Measurements from ENCODE around the gene RALGPS1.

The RALGPS1 gene

GRCh38 chr9:126947529-126947928, 32.9 kb downstream of the RALGPS1 start:
- no peak overlapping the region for H3K9ac ChIP-seq
- peaks cover 48% of the 10 kb centered on the region; the same call in 1 of the 2 replicates for H4K20me1 ChIP-seq
- no peaks in the 10 kb centered on the region for H3K9me3 ChIP-seq
- no peak overlapping the region for H3K27ac ChIP-seq
- H3K4me2 ChIP-seq, result no peak overlapping the region
- no peaks in the 10 kb centered on the region for H3K27me3 ChIP-seq
- H3K4me1 ChIP-seq, result peaks cover 15% of the 10 kb centered on the region; the same call in 1 of the 2 replicates
- no peak overlapping the region for H3K4me3 ChIP-seq
- H3K36me3 ChIP-seq, result no peaks in the 10 kb centered on the region
- TF ChIP-seq Cebpa-rat (IDR thresholded peaks at IDR 0.05), result no peak

GRCh38 chr9:126952205-126952977, 37.8 kb downstream of the RALGPS1 start:
- Histone ChIP-seq H3K9me3 (no peaks in the 10 kb centered on the region), H3K27ac (no peak overlapping the region), H3K4me3 (no peak overlapping the region), H4K20me1 (peaks cover 38% of the 10 kb centered on the region), H3K36me3 (no peaks in the 10 kb centered on the region), H3K27me3 (no peaks in the 10 kb centered on the region), H3K4me2 (no peak overlapping the region), H3K4me1 (no peaks in the 10 kb centered on the region), H3K9ac (no peak overlapping the region)
- TF ChIP-seq Cebpa-rat (IDR thresholded peaks at IDR 0.05), result no peak

- Histone ChIP-seq H3K4me3 (no peak overlapping the region), H3K27me3 (no peaks in the 10 kb centered on the region), H3K36me3 (no peaks in the 10 kb centered on the region), H3K9ac (no peak overlapping the region), H4K20me1 (peaks cover 42% of the 10 kb centered on the region), H3K9me3 (no peaks in the 10 kb centered on the region), H3K4me2 (no peak overlapping the region), H3K27ac (no peak overlapping the region), H3K4me1 (no peaks in the 10 kb centered on the region)
- TF ChIP-seq Cebpa-rat (IDR thresholded peaks at IDR 0.05), result no peak
Observed at GRCh38 chr9:126953041-126953809, 38.6 kb downstream of the RALGPS1 start.

- TF ChIP-seq Cebpa-rat (IDR thresholded peaks at IDR 0.05), result no peak
- no peak overlapping the region for H3K4me2 ChIP-seq
- no peak overlapping the region for H3K27ac ChIP-seq
- no peaks in the 10 kb centered on the region for H3K36me3 ChIP-seq
- peaks cover 59% of the 10 kb centered on the region for H4K20me1 ChIP-seq
- no peaks in the 10 kb centered on the region for H3K27me3 ChIP-seq
- H3K4me1 ChIP-seq, result no peaks in the 10 kb centered on the region
- H3K4me3 ChIP-seq, result no peak overlapping the region
- no peaks in the 10 kb centered on the region for H3K9me3 ChIP-seq
- H3K9ac ChIP-seq, result no peak overlapping the region
Observed at GRCh38 chr9:126955811-126956210, 41.2 kb downstream of the RALGPS1 start.

- no peaks in the 10 kb centered on the region for H3K27me3 ChIP-seq
- TF ChIP-seq Cebpa-rat (IDR thresholded peaks at IDR 0.05), result no peak
- no peak overlapping the region for H3K4me2 ChIP-seq
- peaks cover 67% of the 10 kb centered on the region for H4K20me1 ChIP-seq
- H3K27ac ChIP-seq, result no peak overlapping the region
- H3K4me1 ChIP-seq, result no peaks in the 10 kb centered on the region
- no peak overlapping the region for H3K4me3 ChIP-seq
- H3K36me3 ChIP-seq, result no peaks in the 10 kb centered on the region
- no peak overlapping the region for H3K9ac ChIP-seq
- H3K9me3 ChIP-seq, result no peaks in the 10 kb centered on the region
Observed at GRCh38 chr9:126956917-126957686, 42.5 kb downstream of the RALGPS1 start.

- Histone ChIP-seq H4K20me1 (peaks cover 64% of the 10 kb centered on the region), H3K4me2 (no peak overlapping the region), H3K27ac (no peak overlapping the region), H3K4me1 (no peaks in the 10 kb centered on the region), H3K36me3 (0 out of 2 replicates have a peak, but pooled peaks cover 5% of the 10 kb centered on the region), H3K4me3 (no peak overlapping the region), H3K27me3 (no peaks in the 10 kb centered on the region), H3K9me3 (no peaks in the 10 kb centered on the region), H3K9ac (no peak overlapping the region)
- no peak for TF ChIP-seq Cebpa-rat (IDR thresholded peaks at IDR 0.05)
Observed at GRCh38 chr9:126957687-126958053, 43.1 kb downstream of the RALGPS1 start.

GRCh38 chr9:126959336-126959735, 44.8 kb downstream of the RALGPS1 start:
- Histone ChIP-seq H3K36me3 (0 out of 2 replicates have a peak, but pooled peaks cover 8% of the 10 kb centered on the region), H3K9me3 (no peaks in the 10 kb centered on the region), H3K4me1 (no peaks in the 10 kb centered on the region), H3K27me3 (no peaks in the 10 kb centered on the region), H3K4me2 (no peak overlapping the region), H3K9ac (no peak overlapping the region), H4K20me1 (peaks cover 58% of the 10 kb centered on the region), H3K4me3 (no peak overlapping the region), H3K27ac (no peak overlapping the region)
- no peak for TF ChIP-seq Cebpa-rat (IDR thresholded peaks at IDR 0.05)

- Histone ChIP-seq H3K36me3 (0 out of 2 replicates have a peak, but pooled peaks cover 8% of the 10 kb centered on the region), H3K9ac (no peak overlapping the region), H4K20me1 (peaks cover 55% of the 10 kb centered on the region), H3K27ac (no peak overlapping the region), H3K4me3 (no peak overlapping the region), H3K4me1 (no peaks in the 10 kb centered on the region), H3K4me2 (no peak overlapping the region), H3K9me3 (no peaks in the 10 kb centered on the region), H3K27me3 (no peaks in the 10 kb centered on the region)
- TF ChIP-seq Cebpa-rat (IDR thresholded peaks at IDR 0.05), result no peak
Observed at GRCh38 chr9:126959917-126960316, 45.3 kb downstream of the RALGPS1 start.

GRCh38 chr9:126962336-126962735, 47.8 kb downstream of the RALGPS1 start:
- Histone ChIP-seq H3K9ac (no peak overlapping the region), H3K4me3 (no peak overlapping the region), H4K20me1 (peaks cover 36% of the 10 kb centered on the region), H3K4me2 (no peak overlapping the region), H3K27ac (no peak overlapping the region), H3K27me3 (no peaks in the 10 kb centered on the region), H3K4me1 (no peaks in the 10 kb centered on the region), H3K9me3 (no peaks in the 10 kb centered on the region), H3K36me3 (0 out of 2 replicates have a peak, but pooled peaks cover 8% of the 10 kb centered on the region)
- TF ChIP-seq Cebpa-rat (IDR thresholded peaks at IDR 0.05), result no peak
